Coronary artery (tissue), 2 donors: ENCODE measurements around the gene CDC7.

Source experiments
- DNase-seq: peaks from one replicate; pipeline ENCODE4 v3.0.0-alpha.2; 2017; ENCODE audit warnings: low spot score
- H3K27ac ChIP-seq, 2 donors: fragments of 200-600 bp; sonication (generic); one replicate each; pipeline ENCODE4 v1.5.1; 2016 to 2019
- H3K4me3 ChIP-seq: fragments of 200-600 bp; sonication (generic); 2 replicates; pipeline ENCODE4 v1.5.1; 2016; ENCODE audit warnings: mild to moderate bottlenecking, moderate library complexity
- CTCF ChIP-seq: fragments of 200-600 bp; sonication (generic); IDR thresholded peaks from one replicate; pipeline ENCODE4 v1.5.1; 2019; ENCODE audit warnings: antibody characterized with exemption

The CDC7 gene

GRCh38 chr1:91548376-91549040, 47.9 kb downstream of the CDC7 start:
- no peak overlapping the region for H3K27ac ChIP-seq
- TF ChIP-seq CTCF, result no peak
- H3K4me3 ChIP-seq, result no peak overlapping the region
- DNase-seq, result no peak

DNA sequence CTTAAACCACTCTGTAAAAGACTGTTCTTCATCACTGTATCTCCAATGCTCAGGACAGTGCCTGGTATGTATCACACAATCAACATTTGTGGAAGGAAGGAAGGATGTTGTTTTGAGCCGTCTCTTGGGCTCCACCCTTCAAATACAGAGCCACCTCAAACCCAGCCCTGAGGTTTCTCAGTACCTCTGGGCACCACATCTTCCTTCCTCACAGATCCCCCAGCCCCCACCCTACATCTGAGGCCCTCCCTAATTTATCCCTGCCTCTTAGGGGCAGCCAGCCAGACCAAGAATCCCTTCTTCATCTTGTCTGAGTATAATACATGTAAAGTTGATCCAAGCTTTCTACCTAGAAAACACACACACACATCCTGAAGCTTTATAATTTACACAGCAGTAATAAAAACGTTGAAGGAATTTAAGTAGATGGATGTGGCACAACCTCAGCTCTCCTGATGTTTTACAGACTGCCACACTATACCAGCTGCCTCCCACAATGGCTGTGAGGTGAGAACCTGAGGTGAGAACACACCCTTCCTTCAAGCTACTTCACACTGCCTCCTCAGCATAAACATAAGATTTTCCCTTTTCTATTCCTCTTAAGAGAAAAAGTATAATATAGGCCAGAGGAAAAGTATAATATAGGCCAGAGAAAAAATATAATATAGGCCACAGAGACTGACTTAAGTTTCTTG, 48.5 kb downstream of the CDC7 start:
- H3K27ac ChIP-seq, result no peak overlapping the region
- no peak overlapping the region for H3K4me3 ChIP-seq
- TF ChIP-seq CTCF, result no peak
- DNase-seq, result no peak

- TF ChIP-seq CTCF, result no peak
- DNase-seq, result no peak
- H3K4me3 ChIP-seq, result no peak overlapping the region
- H3K27ac ChIP-seq, result no peak overlapping the region
These were observed 50.3 kb downstream of the CDC7 start for GRCh38 chr1:91550961-91551360.

- no peak for DNase-seq
- H3K4me3 ChIP-seq, result no peak overlapping the region
- TF ChIP-seq CTCF, result no peak
- H3K27ac ChIP-seq, result no peak overlapping the region
These were observed 51.4 kb downstream of the CDC7 start for GRCh38 chr1:91552091-91552490.

- TF ChIP-seq CTCF, result no peak
- DNase-seq, result no peak
- Histone ChIP-seq H3K4me3 (no peak overlapping the region), H3K27ac (peak overlapping the region in 1 of 2 donors; percentile 29)
These were observed 51.9 kb downstream of the CDC7 start for GRCh38 chr1:91552596-91552995.

GRCh38 chr1:91553177-91553591, 52.5 kb downstream of the CDC7 start:
- TF ChIP-seq CTCF, result no peak
- Histone ChIP-seq H3K27ac (peak overlapping the region in 1 of 2 donors; percentile 57), H3K4me3 (no peak overlapping the region)
- DNase-seq, result no peak
